HFF-Myc (cell line): ENCODE data around the gene POP7.

Source experiments
- DNase-seq: peaks from one replicate; pipeline ENCODE4 v3.0.0-alpha.2; 2011; ENCODE audit warnings: low read depth; ENCODE audit errors: extremely low read depth
- H3K4me3 ChIP-seq: replicated peaks from 2 replicates; pipeline ENCODE4 v1.5.1; 2011; ENCODE audit warnings: low read depth, mild to moderate bottlenecking, control low read depth, low read length
- CTCF ChIP-seq: IDR thresholded peaks from 2 replicates; pipeline ENCODE4 v1.5.1; 2012; ENCODE audit warnings: mild to moderate bottlenecking, low read depth, low read length, control low read depth; ENCODE audit errors: missing control alignments

Gene POP7

DNA sequence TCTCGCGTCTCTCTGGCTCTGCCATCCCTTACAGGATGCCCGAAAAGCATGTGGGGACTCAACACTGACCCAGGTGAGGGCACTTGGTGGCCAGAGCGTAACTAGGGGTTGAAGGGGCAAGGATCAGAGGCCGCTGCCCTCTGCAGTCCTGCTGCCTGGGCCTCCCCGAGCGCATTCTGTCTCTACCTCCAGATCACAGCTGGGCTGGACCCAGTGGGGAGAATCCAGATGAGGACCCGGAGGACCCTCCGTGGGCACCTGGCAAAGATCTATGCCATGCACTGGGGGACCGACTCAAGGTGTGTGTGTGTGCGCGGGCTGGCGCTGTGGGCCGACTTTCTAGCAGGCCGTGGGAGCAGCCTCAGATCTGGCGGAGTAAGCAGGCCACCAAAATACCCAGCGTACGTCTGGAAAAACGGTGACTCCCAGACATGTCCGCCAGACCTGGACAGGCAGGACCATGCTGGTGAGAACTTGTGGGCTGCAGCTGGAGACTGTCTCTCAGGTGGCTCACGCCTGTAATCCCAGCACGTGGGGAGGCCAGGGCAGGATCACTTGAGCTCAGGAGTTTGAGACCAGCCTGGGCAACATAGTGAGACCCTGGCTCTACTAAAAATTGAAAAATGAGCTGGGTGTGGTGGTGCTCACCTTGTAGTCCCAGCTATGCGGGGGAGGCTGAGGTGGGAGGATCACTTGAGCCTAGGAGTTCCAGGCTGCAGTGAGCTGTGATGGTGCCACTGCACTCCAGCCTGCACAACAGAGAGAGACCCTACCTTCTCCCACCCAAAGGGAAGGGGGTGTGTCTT lies 29.2 kb upstream of the POP7 start:
- DNase-seq, result no peak
- TF ChIP-seq CTCF, result no peak
- H3K4me3 ChIP-seq, result peak overlapping the region; percentile 86

- no peak for DNase-seq
- H3K4me3 ChIP-seq, result no peak overlapping the region
- TF ChIP-seq CTCF, result no peak
Measured at GRCh38 chr7:100677308-100678267, 28.3 kb upstream of the POP7 start.

- no peak for TF ChIP-seq CTCF
- no peak for DNase-seq
- H3K4me3 ChIP-seq, result no peak overlapping the region
Measured at GRCh38 chr7:100678291-100678984, 27.5 kb upstream of the POP7 start.

- TF ChIP-seq CTCF, result no peak
- H3K4me3 ChIP-seq, result no peak overlapping the region
- DNase-seq, result no peak
Measured at GRCh38 chr7:100679129-100679926, 26.6 kb upstream of the POP7 start.

- no peak for TF ChIP-seq CTCF
- no peak overlapping the region for H3K4me3 ChIP-seq
- DNase-seq, result no peak
Measured at GRCh38 chr7:100679927-100680575, 25.9 kb upstream of the POP7 start.
